B cell (primary cell): ENCODE measurements around the gene RNLS.

Experiments
- EZH2 ChIP-seq: IDR thresholded peaks from 2 replicates; pipeline ENCODE4 v1.6.1; 2012; ENCODE audit warnings: borderline replicate concordance, low read depth, mild to moderate bottlenecking, moderate library complexity, low read length; ENCODE audit not compliant: insufficient read depth, poor library complexity, severe bottlenecking
- TF ChIP-seq, protein P1 (sequence below): fragments of 200-600 bp; IDR thresholded peaks from one replicate; pipeline ENCODE4 v1.8.0; 2022; ENCODE audit warnings: antibody characterized with exemption, mild to moderate bottlenecking

DNA sequence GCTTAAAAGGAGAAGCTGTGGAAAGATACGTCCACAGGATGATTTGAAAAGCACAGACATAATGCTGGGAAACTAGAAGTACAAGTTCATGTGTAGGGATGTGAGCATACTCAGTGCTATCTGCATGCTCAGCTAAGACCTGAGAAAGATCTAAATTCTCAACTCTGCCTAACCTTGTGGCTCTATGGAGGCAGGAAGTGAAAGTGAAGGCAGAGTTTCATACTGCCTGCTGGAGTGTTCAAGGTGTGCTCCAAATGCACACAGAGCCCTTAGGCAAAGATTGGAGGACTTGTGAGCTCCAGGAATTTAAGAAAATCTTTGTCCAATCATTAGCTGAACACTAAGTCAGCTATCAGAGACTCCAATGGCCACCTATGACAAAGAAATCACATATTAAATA lies 190.9 kb downstream of the RNLS start:
- TF ChIP-seq, protein P1, sequence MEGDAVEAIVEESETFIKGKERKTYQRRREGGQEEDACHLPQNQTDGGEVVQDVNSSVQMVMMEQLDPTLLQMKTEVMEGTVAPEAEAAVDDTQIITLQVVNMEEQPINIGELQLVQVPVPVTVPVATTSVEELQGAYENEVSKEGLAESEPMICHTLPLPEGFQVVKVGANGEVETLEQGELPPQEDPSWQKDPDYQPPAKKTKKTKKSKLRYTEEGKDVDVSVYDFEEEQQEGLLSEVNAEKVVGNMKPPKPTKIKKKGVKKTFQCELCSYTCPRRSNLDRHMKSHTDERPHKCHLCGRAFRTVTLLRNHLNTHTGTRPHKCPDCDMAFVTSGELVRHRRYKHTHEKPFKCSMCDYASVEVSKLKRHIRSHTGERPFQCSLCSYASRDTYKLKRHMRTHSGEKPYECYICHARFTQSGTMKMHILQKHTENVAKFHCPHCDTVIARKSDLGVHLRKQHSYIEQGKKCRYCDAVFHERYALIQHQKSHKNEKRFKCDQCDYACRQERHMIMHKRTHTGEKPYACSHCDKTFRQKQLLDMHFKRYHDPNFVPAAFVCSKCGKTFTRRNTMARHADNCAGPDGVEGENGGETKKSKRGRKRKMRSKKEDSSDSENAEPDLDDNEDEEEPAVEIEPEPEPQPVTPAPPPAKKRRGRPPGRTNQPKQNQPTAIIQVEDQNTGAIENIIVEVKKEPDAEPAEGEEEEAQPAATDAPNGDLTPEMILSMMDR = no peak
- no peak for TF ChIP-seq EZH2
